GM20000 (cell line): ENCODE results near the gene CSNK1G2.
A peak's percentile ranks its signal among the peaks of the same experiment; 100 is the strongest.

ENCODE experiments used
- DNase-seq: peaks from one replicate; pipeline ENCODE4 v3.0.0; 2012; ENCODE audit warnings: low spot score
- TF ChIP-seq, protein P1 (sequence below): IDR thresholded peaks from 2 replicates; pipeline ENCODE4 v1.5.1; 2012; ENCODE audit warnings: mild to moderate bottlenecking, control low read depth; ENCODE audit errors: extremely low read depth, missing control alignments

The CSNK1G2 gene

DNA sequence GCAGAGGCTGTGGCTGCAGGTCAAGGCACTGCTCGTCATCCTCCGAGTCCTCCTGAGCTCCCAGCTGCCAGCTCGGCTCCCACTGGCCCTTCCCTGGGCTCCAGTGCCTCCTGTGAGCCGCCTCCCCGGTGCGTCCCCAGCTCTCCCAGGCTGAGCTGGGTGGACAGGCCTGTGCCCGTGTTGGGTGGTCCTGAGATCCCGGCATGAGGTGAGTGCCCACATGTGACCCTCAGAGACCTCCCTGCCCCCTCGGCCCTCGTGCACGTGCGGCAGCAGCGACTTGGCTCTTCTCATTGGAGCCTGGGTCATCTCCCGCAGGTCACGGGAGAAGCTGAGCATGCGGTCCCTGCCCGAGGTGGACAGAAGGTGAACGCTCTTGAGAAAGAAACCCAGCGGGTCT is 20.3 kb upstream of the CSNK1G2 start:
- no peak for DNase-seq
- TF ChIP-seq, protein P1, sequence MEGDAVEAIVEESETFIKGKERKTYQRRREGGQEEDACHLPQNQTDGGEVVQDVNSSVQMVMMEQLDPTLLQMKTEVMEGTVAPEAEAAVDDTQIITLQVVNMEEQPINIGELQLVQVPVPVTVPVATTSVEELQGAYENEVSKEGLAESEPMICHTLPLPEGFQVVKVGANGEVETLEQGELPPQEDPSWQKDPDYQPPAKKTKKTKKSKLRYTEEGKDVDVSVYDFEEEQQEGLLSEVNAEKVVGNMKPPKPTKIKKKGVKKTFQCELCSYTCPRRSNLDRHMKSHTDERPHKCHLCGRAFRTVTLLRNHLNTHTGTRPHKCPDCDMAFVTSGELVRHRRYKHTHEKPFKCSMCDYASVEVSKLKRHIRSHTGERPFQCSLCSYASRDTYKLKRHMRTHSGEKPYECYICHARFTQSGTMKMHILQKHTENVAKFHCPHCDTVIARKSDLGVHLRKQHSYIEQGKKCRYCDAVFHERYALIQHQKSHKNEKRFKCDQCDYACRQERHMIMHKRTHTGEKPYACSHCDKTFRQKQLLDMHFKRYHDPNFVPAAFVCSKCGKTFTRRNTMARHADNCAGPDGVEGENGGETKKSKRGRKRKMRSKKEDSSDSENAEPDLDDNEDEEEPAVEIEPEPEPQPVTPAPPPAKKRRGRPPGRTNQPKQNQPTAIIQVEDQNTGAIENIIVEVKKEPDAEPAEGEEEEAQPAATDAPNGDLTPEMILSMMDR, result no peak

DNA sequence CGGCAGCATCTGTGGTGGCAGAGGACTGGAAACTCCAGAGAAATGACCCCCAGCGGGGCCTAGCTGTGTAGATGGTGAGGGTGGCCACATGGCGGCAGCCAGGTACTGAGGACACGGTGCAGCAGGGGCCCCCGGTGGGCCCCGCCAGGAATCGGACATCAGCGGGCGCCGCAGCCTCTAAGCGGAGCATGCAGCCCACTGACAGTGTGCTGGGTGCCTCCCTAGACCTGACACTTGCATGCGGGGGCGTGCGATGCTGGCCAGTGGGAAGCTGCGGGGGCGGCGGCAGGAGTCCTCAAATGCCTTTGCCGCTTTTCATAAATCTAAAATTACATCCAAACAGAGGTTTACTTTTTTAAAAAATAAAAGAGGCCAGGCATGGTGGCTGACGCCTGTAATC is 19.6 kb upstream of the CSNK1G2 start:
- no peak for DNase-seq
- TF ChIP-seq, protein P1, result no peak

DNA sequence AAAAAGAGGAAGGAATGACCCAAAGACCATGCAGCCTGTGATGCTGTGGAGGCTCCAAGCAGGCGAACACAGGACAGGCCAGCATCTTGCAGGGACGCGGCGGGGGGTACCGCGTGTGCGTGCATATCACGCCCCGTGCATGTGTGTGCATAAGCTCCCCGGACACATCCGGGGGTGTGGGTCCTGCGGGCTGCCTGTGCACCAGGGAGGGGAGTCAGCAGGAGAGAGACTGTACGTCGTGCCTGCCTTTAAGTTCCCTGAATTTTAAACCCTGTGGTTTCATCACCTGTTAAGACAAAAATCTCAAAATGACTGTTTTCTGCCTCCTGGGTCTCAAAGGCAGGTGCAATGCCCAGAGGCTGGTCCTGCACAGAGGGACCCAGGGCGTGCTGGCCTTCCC is 19.1 kb upstream of the CSNK1G2 start:
- DNase-seq, result no peak
- TF ChIP-seq, protein P1, result no peak

DNA sequence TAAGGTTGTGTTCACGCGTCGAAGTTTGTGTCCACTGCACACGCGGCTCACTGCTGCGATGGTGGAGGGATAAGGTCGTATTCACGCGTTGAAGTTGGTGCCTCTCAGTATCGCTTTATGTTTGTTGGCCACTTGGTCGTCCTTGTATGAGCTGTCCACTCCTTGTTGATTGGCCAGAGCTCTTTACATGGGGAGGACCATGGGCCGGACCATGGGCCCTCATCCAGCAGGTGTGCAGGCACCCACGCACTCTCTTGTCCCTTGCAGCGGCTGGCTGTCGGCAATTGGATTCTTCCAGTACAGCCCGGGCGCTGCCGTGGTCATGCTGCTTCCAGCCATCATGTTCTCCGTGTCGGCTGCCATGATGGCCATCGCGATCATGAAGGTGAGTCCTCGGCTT is 18.2 kb upstream of the CSNK1G2 start:
- DNase-seq, result no peak
- TF ChIP-seq, protein P1, result no peak

DNA sequence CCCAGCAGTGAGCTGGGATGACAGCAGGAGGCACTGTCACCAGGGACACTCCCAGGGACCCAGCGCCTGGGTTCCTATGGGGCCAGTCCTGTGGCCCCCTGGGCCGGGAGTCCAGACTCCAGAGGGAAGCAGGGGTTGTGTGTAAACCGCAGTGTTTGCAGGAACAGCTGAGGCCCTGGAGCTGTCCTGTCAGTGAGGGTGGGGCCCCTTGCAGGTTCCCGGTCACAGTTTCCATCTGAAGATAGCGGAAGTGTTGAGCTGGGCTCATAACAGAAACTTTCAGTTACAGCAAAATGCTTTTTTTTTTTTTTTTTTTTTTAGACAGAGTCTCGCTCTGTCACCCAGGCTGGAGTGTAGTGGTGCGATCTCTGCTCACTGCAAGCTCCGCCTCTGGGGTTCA is 17.7 kb upstream of the CSNK1G2 start:
- peak; percentile 71 for DNase-seq
- TF ChIP-seq, protein P1, result no peak

DNA sequence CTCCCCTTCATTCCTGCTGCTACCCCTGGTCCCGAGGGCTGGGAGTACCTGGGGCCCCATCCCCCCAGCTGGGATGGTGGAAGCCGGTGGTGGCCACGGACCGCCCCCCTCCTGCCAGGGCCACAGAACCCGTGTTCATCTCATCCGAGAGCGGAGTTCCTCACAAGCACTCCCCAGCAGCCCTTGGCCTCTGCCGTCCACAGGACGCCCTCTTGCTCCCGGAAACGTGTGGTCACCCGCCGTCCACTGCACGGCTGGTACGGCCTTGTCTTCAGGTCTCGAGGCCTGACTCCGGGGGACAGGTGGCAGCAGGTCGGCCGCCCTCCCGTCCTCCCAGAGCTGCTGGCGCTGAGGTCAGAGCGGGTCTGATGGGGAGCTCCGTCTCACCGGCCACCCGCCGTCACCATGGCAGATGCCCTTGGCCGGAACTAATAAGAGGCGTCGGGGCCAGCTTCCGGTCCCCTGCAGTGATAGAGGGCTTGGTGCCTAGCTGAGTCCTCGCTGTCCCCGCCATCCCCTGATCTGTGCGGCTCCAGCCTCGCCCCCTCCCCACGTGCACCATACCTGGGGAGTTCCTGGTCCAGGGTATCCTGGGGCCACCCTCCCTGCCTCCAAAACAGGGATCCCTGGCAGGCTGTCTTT is 16.5 kb upstream of the CSNK1G2 start:
- DNase-seq, result no peak
- TF ChIP-seq, protein P1, result no peak

DNA sequence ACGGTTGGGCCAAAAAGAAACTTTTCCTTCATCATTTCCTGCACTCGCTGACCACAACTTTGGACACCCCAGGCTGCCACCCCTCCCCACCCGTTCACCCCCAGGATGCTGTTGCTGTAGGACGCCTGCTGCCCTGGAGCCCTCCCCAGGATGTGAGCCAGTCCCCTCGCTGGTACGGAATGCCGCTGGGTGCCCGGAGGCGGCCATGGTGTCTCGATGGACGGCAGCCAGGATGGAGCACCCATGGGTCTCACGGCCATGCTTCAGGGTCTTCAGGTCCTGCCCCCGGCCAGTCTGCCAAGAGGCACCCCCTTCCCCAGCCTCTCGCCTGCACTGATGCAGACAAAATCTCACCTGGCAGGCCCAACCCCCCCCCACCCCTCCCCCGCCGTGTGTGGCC is 15.4 kb upstream of the CSNK1G2 start:
- TF ChIP-seq, protein P1, result no peak
- no peak for DNase-seq
